SU-DHL-6 (cell line): Measurements from ENCODE around the gene FBXW4.

Source experiments
- H2AFZ ChIP-seq: fragments of 200-600 bp; sonication (generic); 2 replicates; pipeline ENCODE4 v1.6.1; 2014; ENCODE audit warnings: low read depth, mild to moderate bottlenecking, moderate library complexity, mixed read lengths, antibody characterized with exemption, low read length; ENCODE audit not compliant: severe bottlenecking
- H3F3A ChIP-seq: fragments of 200-600 bp; shearing (Covaris generic); 2 replicates; pipeline ENCODE4 v1.6.0; 2016; ENCODE audit warnings: antibody characterized with exemption, mild to moderate bottlenecking; ENCODE audit not compliant: insufficient read depth
- H3K27ac ChIP-seq: fragments of 200-600 bp; sonication (generic); 2 replicates; pipeline ENCODE4 v1.5.1; 2016; ENCODE audit warnings: low read depth, mild to moderate bottlenecking, low read length, moderate library complexity, mixed read lengths
- H3K27me3 ChIP-seq: fragments of 200-600 bp; sonication (generic), shearing (Covaris generic); 2 replicates; pipeline ENCODE4 v1.6.0; 2014; ENCODE audit warnings: mild to moderate bottlenecking, low read length
- H3K36me3 ChIP-seq: fragments of 200-600 bp; sonication (generic); 2 replicates; pipeline ENCODE4 v1.6.1; 2014; ENCODE audit warnings: mild to moderate bottlenecking, low read length, mixed read lengths
- H3K4me2 ChIP-seq: fragments of 300-600, 200-600 bp; shearing (Covaris generic), sonication (generic); 2 replicates; pipeline ENCODE4 v1.6.0; 2014; ENCODE audit warnings: low read length, low read depth, mild to moderate bottlenecking; ENCODE audit not compliant: poor library complexity, severe bottlenecking
- H3K4me3 ChIP-seq: fragments of 200-600 bp; sonication (generic); 2 replicates; pipeline ENCODE4 v1.5.1; 2014; ENCODE audit warnings: antibody characterized with exemption, low read length, mild to moderate bottlenecking, mixed read lengths; ENCODE audit not compliant: insufficient read depth, poor library complexity, severe bottlenecking
- H3K79me2 ChIP-seq: fragments of 200-600 bp; sonication (generic); 2 replicates; pipeline ENCODE4 v1.6.1; 2014; ENCODE audit warnings: mild to moderate bottlenecking, low read length, moderate library complexity; ENCODE audit not compliant: insufficient read depth
- H3K9ac ChIP-seq: fragments of 200-600 bp; sonication (generic); 2 replicates; pipeline ENCODE4 v1.7.0; 2014; ENCODE audit warnings: mild to moderate bottlenecking, low read length
- H3K9me2 ChIP-seq: fragments of 200-600 bp; sonication (generic); replicated peaks from 2 replicates; pipeline ENCODE4 v1.6.1; 2014; ENCODE audit warnings: low read length; ENCODE audit not compliant: insufficient read depth
- H3K9me3 ChIP-seq: fragments of 200-600 bp; sonication (generic); 2 replicates; pipeline ENCODE4 v1.6.1; 2014; ENCODE audit warnings: low read length, mixed read lengths; ENCODE audit not compliant: insufficient read depth
- H4K20me1 ChIP-seq: fragments of 200-600 bp; sonication (generic); 2 replicates; pipeline ENCODE4 v1.6.1; 2014; ENCODE audit warnings: low read depth, mild to moderate bottlenecking, antibody characterized with exemption, low read length, moderate library complexity, mixed read lengths
- EZH2phosphoT487 ChIP-seq: fragments of 200-600 bp; sonication (generic), shearing (Covaris generic); conservative IDR thresholded peaks from 2 replicates; pipeline ENCODE4 v1.6.1; 2018; ENCODE audit warnings: mild to moderate bottlenecking, antibody characterized with exemption, low read length, moderate library complexity, mixed read lengths
- TF ChIP-seq, protein P1 (sequence below): fragments of 200-600 bp; sonication (generic); IDR thresholded peaks from one replicate; pipeline ENCODE4 v1.5.1; 2017; ENCODE audit warnings: antibody characterized with exemption, mild to moderate bottlenecking, low read length, moderate library complexity; ENCODE audit not compliant: insufficient read depth, poor library complexity, severe bottlenecking

Gene FBXW4

DNA sequence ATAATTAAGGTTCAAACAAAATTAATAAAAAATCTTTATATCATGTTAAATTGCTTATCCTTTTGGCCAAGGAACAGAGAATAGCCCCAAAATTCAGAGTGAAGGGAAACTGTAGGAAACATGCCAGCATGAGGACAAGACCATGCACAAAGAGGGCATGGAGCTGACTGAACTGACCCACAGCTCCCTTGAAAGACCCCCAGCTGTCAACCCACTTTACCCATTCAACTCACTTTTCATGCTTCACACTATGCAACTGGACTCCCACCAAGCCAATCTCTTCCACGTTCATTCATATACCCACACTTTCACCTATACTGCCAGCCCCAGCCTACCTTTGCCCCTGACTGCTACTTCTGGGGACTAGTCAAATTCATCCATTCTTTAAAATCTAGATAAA, 10.2 kb downstream of the FBXW4 start:
- Histone ChIP-seq H3K27me3 (no peaks in the 10 kb centered on the region), H3K4me3 (no peak overlapping the region), H3K27ac (no peak overlapping the region), H3K36me3 (no peaks in the 10 kb centered on the region), H2AFZ (no peak overlapping the region), H3K79me2 (peaks cover 42% of the 10 kb centered on the region), H3K9me3 (no peaks in the 10 kb centered on the region), H4K20me1 (no peaks in the 10 kb centered on the region), H3K9ac (no peak overlapping the region), H3K9me2 (no peaks in the 10 kb centered on the region), H3K4me2 (no peak overlapping the region), H3F3A (no peaks in the 10 kb centered on the region; the same call in 1 of the 2 replicates)
- TF ChIP-seq EZH2phosphoT487: no peak
- TF ChIP-seq, protein P1, sequence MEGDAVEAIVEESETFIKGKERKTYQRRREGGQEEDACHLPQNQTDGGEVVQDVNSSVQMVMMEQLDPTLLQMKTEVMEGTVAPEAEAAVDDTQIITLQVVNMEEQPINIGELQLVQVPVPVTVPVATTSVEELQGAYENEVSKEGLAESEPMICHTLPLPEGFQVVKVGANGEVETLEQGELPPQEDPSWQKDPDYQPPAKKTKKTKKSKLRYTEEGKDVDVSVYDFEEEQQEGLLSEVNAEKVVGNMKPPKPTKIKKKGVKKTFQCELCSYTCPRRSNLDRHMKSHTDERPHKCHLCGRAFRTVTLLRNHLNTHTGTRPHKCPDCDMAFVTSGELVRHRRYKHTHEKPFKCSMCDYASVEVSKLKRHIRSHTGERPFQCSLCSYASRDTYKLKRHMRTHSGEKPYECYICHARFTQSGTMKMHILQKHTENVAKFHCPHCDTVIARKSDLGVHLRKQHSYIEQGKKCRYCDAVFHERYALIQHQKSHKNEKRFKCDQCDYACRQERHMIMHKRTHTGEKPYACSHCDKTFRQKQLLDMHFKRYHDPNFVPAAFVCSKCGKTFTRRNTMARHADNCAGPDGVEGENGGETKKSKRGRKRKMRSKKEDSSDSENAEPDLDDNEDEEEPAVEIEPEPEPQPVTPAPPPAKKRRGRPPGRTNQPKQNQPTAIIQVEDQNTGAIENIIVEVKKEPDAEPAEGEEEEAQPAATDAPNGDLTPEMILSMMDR: no peak

- Histone ChIP-seq H3K79me2 (peaks cover 27% of the 10 kb centered on the region; the same call in 1 of the 2 replicates), H3K9me3 (no peaks in the 10 kb centered on the region), H3K9ac (no peak overlapping the region), H3K9me2 (no peaks in the 10 kb centered on the region), H2AFZ (no peak overlapping the region), H3F3A (no peaks in the 10 kb centered on the region; the same call in 1 of the 2 replicates), H3K4me2 (no peak overlapping the region), H3K4me3 (no peak overlapping the region), H3K27me3 (no peaks in the 10 kb centered on the region), H3K36me3 (no peaks in the 10 kb centered on the region), H3K27ac (no peak overlapping the region), H4K20me1 (no peaks in the 10 kb centered on the region)
- TF ChIP-seq, protein P1: no peak
- TF ChIP-seq EZH2phosphoT487: no peak
Measured at GRCh38 chr10:101683276-101683675, 11.7 kb downstream of the FBXW4 start.

- H3K36me3 ChIP-seq: peaks cover 5% of the 10 kb centered on the region; the same call in 1 of the 2 replicates
- no peak overlapping the region for H3K4me3 ChIP-seq
- no peaks in the 10 kb centered on the region for H3K9me3 ChIP-seq
- TF ChIP-seq, protein P1: no peak
- no peak for TF ChIP-seq EZH2phosphoT487
- no peak overlapping the region for H2AFZ ChIP-seq
- H3K9ac ChIP-seq: no peak overlapping the region
- no peak overlapping the region for H3K27ac ChIP-seq
- no peaks in the 10 kb centered on the region for H3K9me2 ChIP-seq
- no peaks in the 10 kb centered on the region for H3F3A ChIP-seq
- no peaks in the 10 kb centered on the region for H3K27me3 ChIP-seq
- H4K20me1 ChIP-seq: no peaks in the 10 kb centered on the region
- no peak overlapping the region for H3K4me2 ChIP-seq
- H3K79me2 ChIP-seq: peaks cover 20% of the 10 kb centered on the region; the same call in 1 of the 2 replicates
Measured at GRCh38 chr10:101682172-101682825, 12.7 kb downstream of the FBXW4 start.
